Measurements from ENCODE around the gene EFR3B. TPM values are rescaled to one million over a fixed set of nuclear protein-coding genes. Genes with fewer than 3 reads are reported as not detected.
"Not testable (repeated sequence)": the region's sequence is repeated elsewhere in the genome, so short reads cannot be mapped to it uniquely, and the experiment has no call there.

Gene EFR3B
- total and polyA plus RNA-seq, 4 donors = 14.4 to 47.6 (median 42.5) TPM

- 70% methylated on average over 3 of the region's 8 CpGs for WGBS (ENCODE audit: insufficient coverage)
- H3K4me1 ChIP-seq (ENCODE audit: control insufficient read depth, insufficient read depth, low read length) = peaks cover 23% of the 10 kb centered on the region
- H3K27ac ChIP-seq (ENCODE audit: low read depth, low read length) = peak overlapping the region; percentile 33
- DNase-seq (ENCODE audit: low read depth in 4 of 6, low spot score in 6 of 6) = peak in 2 of 6 donors; percentile 29 to 32
- H3K4me3 ChIP-seq (ENCODE audit: low read depth, low read length) = no peak overlapping the region
- H3K9me3 ChIP-seq (ENCODE audit: control insufficient read depth, insufficient read depth, low read length) = no peaks in the 10 kb centered on the region
- H3K27me3 ChIP-seq (ENCODE audit: control insufficient read depth, insufficient read depth, low read length) = no peaks in the 10 kb centered on the region
- peaks cover 26% of the 10 kb centered on the region for H3K36me3 ChIP-seq (ENCODE audit: control insufficient read depth, insufficient read depth, low read length)
Measured at GRCh38 chr2:25090801-25091200, 48.9 kb downstream of the EFR3B start.

- Histone ChIP-seq H3K27me3 (ENCODE audit: control insufficient read depth, insufficient read depth, low read length) (no peaks in the 10 kb centered on the region), H3K27ac (ENCODE audit: low read depth, low read length) (peak overlapping the region; percentile 33), H3K4me3 (ENCODE audit: low read depth, low read length) (no peak overlapping the region), H3K4me1 (ENCODE audit: control insufficient read depth, insufficient read depth, low read length) (peaks cover 23% of the 10 kb centered on the region), H3K9me3 (ENCODE audit: control insufficient read depth, insufficient read depth, low read length) (no peaks in the 10 kb centered on the region), H3K36me3 (ENCODE audit: control insufficient read depth, insufficient read depth, low read length) (peaks cover 26% of the 10 kb centered on the region)
- WGBS (ENCODE audit: insufficient coverage) = 62% methylated on average over 8 of the region's 8 CpGs
- no peak for DNase-seq (ENCODE audit: low read depth in 4 of 6, low spot score in 6 of 6)
Measured at GRCh38 chr2:25091265-25091664, 49.4 kb downstream of the EFR3B start.

- Histone ChIP-seq H3K27me3 (ENCODE audit: control insufficient read depth, insufficient read depth, low read length) (no peaks in the 10 kb centered on the region), H3K4me3 (ENCODE audit: low read depth, low read length) (no peak overlapping the region), H3K4me1 (ENCODE audit: control insufficient read depth, insufficient read depth, low read length) (peaks cover 15% of the 10 kb centered on the region), H3K9me3 (ENCODE audit: control insufficient read depth, insufficient read depth, low read length) (no peaks in the 10 kb centered on the region), H3K36me3 (ENCODE audit: control insufficient read depth, insufficient read depth, low read length) (peaks cover 30% of the 10 kb centered on the region), H3K27ac (ENCODE audit: low read depth, low read length) (peak overlapping the region; percentile 85)
- WGBS (ENCODE audit: insufficient coverage) = 48% methylated on average over 2 of the region's 2 CpGs
- DNase-seq (ENCODE audit: low read depth in 4 of 6, low spot score in 6 of 6) = no peak
Measured at GRCh38 chr2:25098056-25098455, 56.2 kb downstream of the EFR3B start.

GRCh38 chr2:25098670-25099486 is 57.0 kb downstream of the EFR3B start:
- 81% methylated on average over 2 of the region's 6 CpGs for WGBS (ENCODE audit: insufficient coverage)
- peak overlapping the region; percentile 85 for H3K27ac ChIP-seq (ENCODE audit: low read depth, low read length)
- H3K36me3 ChIP-seq (ENCODE audit: control insufficient read depth, insufficient read depth, low read length) = peaks cover 29% of the 10 kb centered on the region
- H3K27me3 ChIP-seq (ENCODE audit: control insufficient read depth, insufficient read depth, low read length) = no peaks in the 10 kb centered on the region
- H3K9me3 ChIP-seq (ENCODE audit: control insufficient read depth, insufficient read depth, low read length) = no peaks in the 10 kb centered on the region
- peaks cover 19% of the 10 kb centered on the region for H3K4me1 ChIP-seq (ENCODE audit: control insufficient read depth, insufficient read depth, low read length)
- DNase-seq (ENCODE audit: low read depth in 4 of 6, low spot score in 6 of 6) = no peak
- H3K4me3 ChIP-seq (ENCODE audit: low read depth, low read length) = no peak overlapping the region

- Histone ChIP-seq H3K4me1 (ENCODE audit: control insufficient read depth, insufficient read depth, low read length) (peaks cover 19% of the 10 kb centered on the region), H3K36me3 (ENCODE audit: control insufficient read depth, insufficient read depth, low read length) (peaks cover 25% of the 10 kb centered on the region)
- not testable (repeated sequence) for H3K27ac ChIP-seq (ENCODE audit: low read depth, low read length); H3K9me3 ChIP-seq (ENCODE audit: control insufficient read depth, insufficient read depth, low read length); H3K27me3 ChIP-seq (ENCODE audit: control insufficient read depth, insufficient read depth, low read length); H3K4me3 ChIP-seq (ENCODE audit: low read depth, low read length); DNase-seq (ENCODE audit: low read depth in 4 of 6, low spot score in 6 of 6)
- 93% methylated on average over 3 of the region's 7 CpGs for WGBS (ENCODE audit: insufficient coverage)
Measured at GRCh38 chr2:25102352-25102751, 60.5 kb downstream of the EFR3B start.

GRCh38 chr2:25103287-25103871 is 61.5 kb downstream of the EFR3B start:
- WGBS (ENCODE audit: insufficient coverage) = 88% methylated on average over 13 of the region's 16 CpGs
- Histone ChIP-seq H3K9me3 (ENCODE audit: control insufficient read depth, insufficient read depth, low read length) (no peaks in the 10 kb centered on the region), H3K27ac (ENCODE audit: low read depth, low read length) (no peak overlapping the region), H3K4me1 (ENCODE audit: control insufficient read depth, insufficient read depth, low read length) (peaks cover 11% of the 10 kb centered on the region), H3K4me3 (ENCODE audit: low read depth, low read length) (no peak overlapping the region), H3K27me3 (ENCODE audit: control insufficient read depth, insufficient read depth, low read length) (no peaks in the 10 kb centered on the region), H3K36me3 (ENCODE audit: control insufficient read depth, insufficient read depth, low read length) (peaks cover 22% of the 10 kb centered on the region)
- no peak for DNase-seq (ENCODE audit: low read depth in 4 of 6, low spot score in 6 of 6)

GRCh38 chr2:25104736-25105135 is 62.9 kb downstream of the EFR3B start:
- Histone ChIP-seq H3K4me1 (ENCODE audit: control insufficient read depth, insufficient read depth, low read length) (peaks cover 4% of the 10 kb centered on the region), H3K4me3 (ENCODE audit: low read depth, low read length) (no peak overlapping the region), H3K36me3 (ENCODE audit: control insufficient read depth, insufficient read depth, low read length) (peaks cover 18% of the 10 kb centered on the region), H3K9me3 (ENCODE audit: control insufficient read depth, insufficient read depth, low read length) (no peaks in the 10 kb centered on the region), H3K27me3 (ENCODE audit: control insufficient read depth, insufficient read depth, low read length) (no peaks in the 10 kb centered on the region), H3K27ac (ENCODE audit: low read depth, low read length) (no peak overlapping the region)
- 95% methylated on average over 3 of the region's 5 CpGs for whole genome bisulfite sequencing (ENCODE audit: insufficient coverage)
- DNase-seq (ENCODE audit: low read depth in 4 of 6, low spot score in 6 of 6) = no peak

GRCh38 chr2:25105336-25106085 is 63.6 kb downstream of the EFR3B start:
- H3K27me3 ChIP-seq (ENCODE audit: control insufficient read depth, insufficient read depth, low read length) = no peaks in the 10 kb centered on the region
- H3K36me3 ChIP-seq (ENCODE audit: control insufficient read depth, insufficient read depth, low read length) = peaks cover 21% of the 10 kb centered on the region
- WGBS (ENCODE audit: insufficient coverage) = 86% methylated on average over 5 of the region's 6 CpGs
- no peaks in the 10 kb centered on the region for H3K9me3 ChIP-seq (ENCODE audit: control insufficient read depth, insufficient read depth, low read length)
- no peak overlapping the region for H3K27ac ChIP-seq (ENCODE audit: low read depth, low read length)
- H3K4me1 ChIP-seq (ENCODE audit: control insufficient read depth, insufficient read depth, low read length) = peaks cover 4% of the 10 kb centered on the region
- no peak overlapping the region for H3K4me3 ChIP-seq (ENCODE audit: low read depth, low read length)
- peak in 1 of 6 donors; percentile 37 for DNase-seq (ENCODE audit: low read depth in 4 of 6, low spot score in 6 of 6)

GRCh38 chr2:25109822-25110221 is 67.9 kb downstream of the EFR3B start:
- WGBS (ENCODE audit: insufficient coverage) = 89% methylated on average over 9 of the region's 9 CpGs
- Histone ChIP-seq H3K36me3 (ENCODE audit: control insufficient read depth, insufficient read depth, low read length) (peaks cover 25% of the 10 kb centered on the region), H3K27me3 (ENCODE audit: control insufficient read depth, insufficient read depth, low read length) (no peaks in the 10 kb centered on the region), H3K4me3 (ENCODE audit: low read depth, low read length) (no peak overlapping the region), H3K4me1 (ENCODE audit: control insufficient read depth, insufficient read depth, low read length) (no peaks in the 10 kb centered on the region), H3K27ac (ENCODE audit: low read depth, low read length) (no peak overlapping the region), H3K9me3 (ENCODE audit: control insufficient read depth, insufficient read depth, low read length) (no peaks in the 10 kb centered on the region)
- DNase-seq (ENCODE audit: low read depth in 4 of 6, low spot score in 6 of 6) = no peak

Data from spinal cord (tissue), 10 donors.